ACHN (cell line): ENCODE data around the gene CCND2.

Experiments
- DNase-seq: peaks from one replicate; pipeline ENCODE4 v3.0.0-alpha.2; 2015
- in situ Hi-C: cut with HindIII; loops from 2 replicates; pipeline ENCODE4 v1.10.0; 2017; ENCODE audit warnings: low sequenced_read_pairs, low pct_ligation_motif_present, low pct_unique_long_range_greater_than_20kb

CCND2 gene

GRCh38 chr12:4274396-4275015 lies 944 bp downstream of the CCND2 start:
- peak; percentile 51 for DNase-seq
- in situ Hi-C loops: no loop called here

GRCh38 chr12:4275016-4275869 lies 1.7 kb downstream of the CCND2 start:
- peak; percentile 61 for DNase-seq
- in situ Hi-C loops: no loop called here

- in situ Hi-C loops: no loop called here
- DNase-seq: no peak
Measured at GRCh38 chr12:4275870-4276301, 2.3 kb downstream of the CCND2 start.

- peak; percentile 97 for DNase-seq
- in situ Hi-C loops: no loop called here
Measured at GRCh38 chr12:4276524-4277204, 3.1 kb downstream of the CCND2 start.

GRCh38 chr12:4277205-4277543 lies 3.6 kb downstream of the CCND2 start:
- in situ Hi-C loops: no loop called here
- DNase-seq: no peak

- in situ Hi-C loops: no loop called here
Measured at GRCh38 chr12:4277857-4278256, 4.3 kb downstream of the CCND2 start.

GRCh38 chr12:4278329-4279197 lies 5.0 kb downstream of the CCND2 start:
- in situ Hi-C loops: no loop called here
- no peak for DNase-seq

More at GRCh38 chr12:4277857-4278256, 4.3 kb downstream of the CCND2 start:
- DNase-seq: no peak

GRCh38 chr12:4279198-4279690 lies 5.7 kb downstream of the CCND2 start:
- no peak for DNase-seq
- in situ Hi-C loops: no loop called here

- in situ Hi-C loops: no loop called here
- DNase-seq: no peak
Measured at GRCh38 chr12:4280351-4281163, 7.0 kb downstream of the CCND2 start.

GRCh38 chr12:4281173-4281654 lies 7.7 kb downstream of the CCND2 start:
- in situ Hi-C loops: no loop called here
- no peak for DNase-seq

- in situ Hi-C loops: no loop called here
- no peak for DNase-seq
Measured at GRCh38 chr12:4282103-4282891, 8.7 kb downstream of the CCND2 start.

- in situ Hi-C loops: no loop called here
- no peak for DNase-seq
Measured at GRCh38 chr12:4282892-4283511, 9.4 kb downstream of the CCND2 start.

GRCh38 chr12:4283512-4284255 lies 10.1 kb downstream of the CCND2 start:
- in situ Hi-C loops: no loop called here
- no peak for DNase-seq

GRCh38 chr12:4284306-4284705 lies 10.7 kb downstream of the CCND2 start:
- in situ Hi-C loops: no loop called here
- no peak for DNase-seq

- in situ Hi-C loops: no loop called here
- DNase-seq: no peak
Measured at GRCh38 chr12:4285070-4285469, 11.5 kb downstream of the CCND2 start.

- DNase-seq: no peak
- in situ Hi-C loops: no loop called here
Measured at GRCh38 chr12:4286228-4286627, 12.7 kb downstream of the CCND2 start.
